ENCODE data around the gene IQCK. TPM values are rescaled to one million over a fixed set of nuclear protein-coding genes. Genes with fewer than 3 reads are reported as not detected.

The IQCK gene
- total and polyA plus RNA-seq, 2 donors (not counting 3 experiments of a cell fraction or from before 2014, with no cell fraction given) = 17.2 to 18.1 TPM

GRCh38 chr16:19743816-19744159, 25.7 kb downstream of the IQCK start:
- no peak for FAIRE-seq
- no peak overlapping the region for H3K4me3 ChIP-seq (replicated peaks in 1 of 3; ENCODE audit: insufficient read depth in 1 of 3, low read depth in 1 of 3, low read length in 3 of 3)
- dilution Hi-C loops (cut with MboI; ENCODE audit: extremely low pct_ligation_motif_present, low sequenced_read_pairs) (no loop called here), intact Hi-C loops (cut with micrococcal nuclease) (no loop called here)
- H3K4me2 ChIP-seq (ENCODE audit: insufficient read depth, low read length) = no peak overlapping the region
- H3K36me3 ChIP-seq (ENCODE audit: control insufficient read depth in 2 of 2, extremely low read depth in 1 of 2, insufficient read depth in 2 of 2, low read length in 2 of 2) = no peaks in the 10 kb centered on the region
- H3K9ac ChIP-seq (replicated peaks; ENCODE audit: extremely low read depth, insufficient read depth, low read length) = no peak overlapping the region
- H4K20me1 ChIP-seq (replicated peaks; ENCODE audit: control insufficient read depth, extremely low read depth, insufficient read depth, low read length) = no peaks in the 10 kb centered on the region
- POLR2A ChIA-PET = no interaction called here
- CTCF ChIA-PET = interaction anchor here (1.4 to 1.7 kb wide), 3 partner anchors 8 to 107 kb away, joined by 3 to 6 read pairs (median 5); no protein-coding TSS in a partner anchor
- H3K27me3 ChIP-seq (ENCODE audit: control insufficient read depth in 2 of 2, insufficient read depth in 2 of 2, low read length in 2 of 2) = no peaks in the 10 kb centered on the region
- DNase-seq (ENCODE audit: low read depth, low spot score) = no peak
- H3K4me1 ChIP-seq (ENCODE audit: control insufficient read depth, extremely low read depth, insufficient read depth, low read length) = peaks cover 6% of the 10 kb centered on the region
- H3K27ac ChIP-seq (ENCODE audit: insufficient read depth, low read depth, low read length) = no peak overlapping the region
- BruUV-seq (replicated peaks) = no TSS peak
- H2AFZ ChIP-seq (ENCODE audit: low read depth, low read length) = no peak overlapping the region
- no peaks in the 10 kb centered on the region for H3K79me2 ChIP-seq (ENCODE audit: control insufficient read depth, insufficient read depth, low read length)
- H3K9me3 ChIP-seq (replicated peaks; ENCODE audit: control insufficient read depth, insufficient read depth, low read length) = no peaks in the 10 kb centered on the region
- TF ChIP-seq MYC (IDR thresholded peaks at IDR 0.05; ENCODE audit: low read depth, low read length) (no peak), JUN (IDR thresholded peaks at IDR 0.05; ENCODE audit: borderline replicate concordance, insufficient read depth, insufficient read length, low read depth) (no peak), MAX (IDR thresholded peaks at IDR 0.05; ENCODE audit: insufficient read depth, insufficient read length) (no peak), POLR2AphosphoS5 (IDR thresholded peaks at IDR 0.05; ENCODE audit: insufficient read depth, low read depth, low read length) (no peak), GATA2 (IDR thresholded peaks at IDR 0.05; ENCODE audit: insufficient read depth, insufficient read length, low read depth, low read length) (no peak), FOS (IDR thresholded peaks at IDR 0.05; ENCODE audit: borderline replicate concordance, insufficient read depth, low read length) (no peak), CTCF (IDR thresholded peaks at IDR 0.05; ENCODE audit: extremely low read depth in 1 of 2, insufficient read depth in 1 of 2, low read depth in 1 of 2, low read length in 2 of 2) (no peak), POLR2A (IDR thresholded peaks at IDR 0.05; ENCODE audit: low read depth, low read length) (no peak)
- H3K9me1 ChIP-seq (replicated peaks; ENCODE audit: control insufficient read depth, extremely low read depth, insufficient read depth, low read length) = no peaks in the 10 kb centered on the region

Data from endothelial cell of umbilical vein (primary cell).